Parathyroid adenoma (tissue), 2 donors: Measurements from ENCODE around the gene COL26A1.

Experiments
- H2AFZ ChIP-seq: fragments of 300-600 bp; sonication (generic); one replicate; pipeline ENCODE4 v1.7.0; 2017; ENCODE audit warnings: antibody characterized with exemption, mild to moderate bottlenecking
- H3K27ac ChIP-seq: fragments of 300-600 bp; sonication (generic); one replicate; pipeline ENCODE4 v1.7.0; 2017
- H3K27me3 ChIP-seq: fragments of 300-600 bp; sonication (generic); one replicate; pipeline ENCODE4 v1.7.0; 2017; ENCODE audit warnings: low read length; ENCODE audit not compliant: control insufficient read depth, insufficient read depth
- H3K36me3 ChIP-seq: fragments of 300-600 bp; sonication (generic); one replicate; pipeline ENCODE4 v1.7.0; 2017; ENCODE audit warnings: low read length; ENCODE audit not compliant: control insufficient read depth, insufficient read depth
- H3K4me1 ChIP-seq: fragments of 300-600 bp; sonication (generic); one replicate; pipeline ENCODE4 v1.7.0; 2017; ENCODE audit warnings: control low read depth
- H3K4me2 ChIP-seq: fragments of 300-600 bp; sonication (generic); one replicate; pipeline ENCODE4 v1.7.0; 2017; ENCODE audit warnings: low read length
- H3K4me3 ChIP-seq: fragments of 300-600 bp; sonication (generic); one replicate; pipeline ENCODE4 v1.7.0; 2017; ENCODE audit warnings: low read depth, low read length
- H3K79me2 ChIP-seq: fragments of 300-600 bp; sonication (generic); one replicate; pipeline ENCODE4 v1.7.0; 2017; ENCODE audit warnings: control low read depth
- H3K9ac ChIP-seq: fragments of 300-600 bp; sonication (generic); one replicate; pipeline ENCODE4 v1.7.0; 2017; ENCODE audit warnings: mild to moderate bottlenecking
- H3K9me3 ChIP-seq: fragments of 300-600 bp; sonication (generic); one replicate; pipeline ENCODE4 v1.7.0; 2017; ENCODE audit warnings: low read length; ENCODE audit not compliant: control insufficient read depth
- TF ChIP-seq, protein P1 (sequence below): fragments of 300-600 bp; sonication (generic); IDR thresholded peaks from one replicate; pipeline ENCODE4 v1.7.0; 2017; ENCODE audit warnings: antibody characterized with exemption, mild to moderate bottlenecking
- donor health status: primary hyperparathyroidism.

COL26A1 gene

DNA sequence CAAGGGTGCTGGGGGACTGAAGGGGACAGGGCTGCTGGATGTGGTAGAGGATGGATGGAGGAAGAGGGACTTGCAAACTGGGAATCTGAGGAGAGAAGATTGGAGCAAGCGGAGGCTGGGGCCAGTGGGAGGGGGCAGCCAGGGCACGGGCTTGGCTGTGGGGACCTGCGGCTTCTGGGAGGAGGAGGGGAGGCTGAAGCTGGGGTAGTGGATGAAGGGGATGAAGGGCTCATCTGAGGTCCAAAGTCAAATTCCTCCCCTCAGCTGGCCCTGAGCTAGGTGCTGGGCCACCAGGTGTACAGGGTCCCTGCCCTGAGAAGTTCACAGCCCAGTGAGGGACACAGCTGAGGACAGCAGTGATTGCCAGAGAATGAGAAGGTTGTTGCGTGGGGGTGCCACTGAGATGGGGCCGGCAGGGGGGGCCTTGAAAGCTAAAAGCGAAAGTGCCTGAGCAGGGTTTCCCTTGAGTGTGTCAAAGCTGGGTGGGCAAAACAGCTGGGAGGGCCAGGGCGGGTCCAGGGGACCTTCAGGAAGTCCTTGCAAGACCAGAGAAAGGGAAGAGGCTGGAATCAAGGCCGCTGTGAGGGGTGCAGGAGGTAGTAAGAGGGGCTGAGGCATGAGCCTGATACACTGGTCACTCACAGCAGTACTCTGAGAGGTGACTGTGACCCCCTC, 191.2 kb downstream of the COL26A1 start:
- no peak overlapping the region for H2AFZ ChIP-seq
- H3K27me3 ChIP-seq, result no peaks in the 10 kb centered on the region
- TF ChIP-seq, protein P1, sequence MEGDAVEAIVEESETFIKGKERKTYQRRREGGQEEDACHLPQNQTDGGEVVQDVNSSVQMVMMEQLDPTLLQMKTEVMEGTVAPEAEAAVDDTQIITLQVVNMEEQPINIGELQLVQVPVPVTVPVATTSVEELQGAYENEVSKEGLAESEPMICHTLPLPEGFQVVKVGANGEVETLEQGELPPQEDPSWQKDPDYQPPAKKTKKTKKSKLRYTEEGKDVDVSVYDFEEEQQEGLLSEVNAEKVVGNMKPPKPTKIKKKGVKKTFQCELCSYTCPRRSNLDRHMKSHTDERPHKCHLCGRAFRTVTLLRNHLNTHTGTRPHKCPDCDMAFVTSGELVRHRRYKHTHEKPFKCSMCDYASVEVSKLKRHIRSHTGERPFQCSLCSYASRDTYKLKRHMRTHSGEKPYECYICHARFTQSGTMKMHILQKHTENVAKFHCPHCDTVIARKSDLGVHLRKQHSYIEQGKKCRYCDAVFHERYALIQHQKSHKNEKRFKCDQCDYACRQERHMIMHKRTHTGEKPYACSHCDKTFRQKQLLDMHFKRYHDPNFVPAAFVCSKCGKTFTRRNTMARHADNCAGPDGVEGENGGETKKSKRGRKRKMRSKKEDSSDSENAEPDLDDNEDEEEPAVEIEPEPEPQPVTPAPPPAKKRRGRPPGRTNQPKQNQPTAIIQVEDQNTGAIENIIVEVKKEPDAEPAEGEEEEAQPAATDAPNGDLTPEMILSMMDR, result no peak
- H3K27ac ChIP-seq, result no peak overlapping the region
- H3K4me3 ChIP-seq, result no peak overlapping the region
- H3K79me2 ChIP-seq, result no peaks in the 10 kb centered on the region
- no peak overlapping the region for H3K9ac ChIP-seq
- H3K4me1 ChIP-seq, result no peaks in the 10 kb centered on the region
- no peak overlapping the region for H3K4me2 ChIP-seq
- H3K9me3 ChIP-seq, result no peaks in the 10 kb centered on the region
- no peaks in the 10 kb centered on the region for H3K36me3 ChIP-seq

DNA sequence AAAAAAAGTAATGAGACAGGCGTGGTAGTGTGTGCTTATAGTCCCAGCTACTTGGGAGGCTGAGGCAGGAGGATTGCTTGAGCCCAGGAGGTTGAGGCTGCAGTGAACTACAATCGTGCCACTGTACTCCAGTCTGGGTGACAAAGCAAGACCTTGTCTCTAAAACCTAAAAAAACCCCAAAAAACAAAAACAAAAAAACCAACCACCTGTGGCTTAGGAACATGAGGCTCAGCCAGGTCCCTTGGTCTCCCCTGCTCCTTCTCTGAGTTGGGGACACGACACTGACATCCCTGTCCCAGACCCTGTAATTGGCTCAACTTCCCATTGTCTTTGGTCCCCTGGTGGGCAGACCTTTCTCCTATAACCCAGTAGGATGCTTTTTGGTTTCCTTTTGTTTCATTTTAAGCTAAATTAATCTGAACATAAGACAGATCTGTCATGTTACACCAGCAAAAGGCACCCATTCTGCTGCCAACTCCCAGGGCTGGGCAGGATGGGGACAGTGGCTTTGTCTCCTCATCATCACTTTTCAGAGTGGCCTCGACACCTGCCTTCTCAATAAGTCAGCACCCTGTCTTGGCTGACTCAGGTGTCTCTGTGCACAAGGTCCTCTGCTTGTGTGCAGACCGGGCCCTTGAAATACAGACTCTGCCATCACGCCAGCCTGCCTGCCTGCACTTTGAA, 192.1 kb downstream of the COL26A1 start:
- no peaks in the 10 kb centered on the region for H3K79me2 ChIP-seq

DNA sequence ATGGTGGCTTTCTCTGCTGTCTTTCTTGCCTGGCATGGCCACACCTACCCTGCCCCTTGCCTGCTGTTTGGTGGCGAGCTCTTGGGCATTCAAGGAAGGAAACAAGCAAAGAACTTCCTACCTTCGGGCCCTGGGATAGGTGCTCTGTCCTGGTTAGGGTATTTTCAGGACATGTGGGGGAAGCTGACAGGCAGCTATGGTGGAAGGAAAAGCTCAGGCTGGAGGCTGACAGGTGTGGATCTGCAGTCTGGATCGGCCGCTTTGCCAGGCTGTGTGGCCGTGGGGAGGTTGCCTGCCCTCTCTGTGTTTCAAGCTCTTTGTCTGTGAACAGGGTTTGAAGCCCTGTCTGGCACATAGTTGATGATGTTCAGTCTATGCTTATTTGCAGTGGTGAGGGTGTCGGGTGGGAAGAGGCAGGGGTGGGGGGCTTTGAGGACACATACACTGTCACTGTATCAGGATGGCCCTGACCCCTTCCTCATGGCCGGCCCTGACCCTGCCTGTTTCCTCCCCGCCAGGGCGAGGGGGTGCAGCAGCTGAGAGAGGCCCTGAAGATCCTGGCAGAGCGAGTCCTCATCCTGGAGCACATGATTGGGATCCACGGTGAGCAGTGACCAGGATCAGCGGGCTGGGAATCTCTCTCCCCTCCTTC, 192.7 kb downstream of the COL26A1 start:
- Histone ChIP-seq H3K4me3 (no peak overlapping the region), H3K36me3 (no peaks in the 10 kb centered on the region), H3K79me2 (no peaks in the 10 kb centered on the region), H3K27me3 (no peaks in the 10 kb centered on the region), H2AFZ (no peak overlapping the region), H3K9ac (no peak overlapping the region), H3K4me2 (no peak overlapping the region), H3K9me3 (no peaks in the 10 kb centered on the region), H3K27ac (no peak overlapping the region), H3K4me1 (no peaks in the 10 kb centered on the region)
- TF ChIP-seq, protein P1, result no peak

More for the DNA sequence above, 192.1 kb downstream of the COL26A1 start:
- TF ChIP-seq, protein P1, result no peak
- H3K27ac ChIP-seq, result no peak overlapping the region
- no peak overlapping the region for H3K9ac ChIP-seq
- no peaks in the 10 kb centered on the region for H3K36me3 ChIP-seq
- no peak overlapping the region for H3K4me2 ChIP-seq
- no peak overlapping the region for H3K4me3 ChIP-seq
- H3K9me3 ChIP-seq, result no peaks in the 10 kb centered on the region
- H2AFZ ChIP-seq, result no peak overlapping the region
- H3K4me1 ChIP-seq, result no peaks in the 10 kb centered on the region
- no peaks in the 10 kb centered on the region for H3K27me3 ChIP-seq

DNA sequence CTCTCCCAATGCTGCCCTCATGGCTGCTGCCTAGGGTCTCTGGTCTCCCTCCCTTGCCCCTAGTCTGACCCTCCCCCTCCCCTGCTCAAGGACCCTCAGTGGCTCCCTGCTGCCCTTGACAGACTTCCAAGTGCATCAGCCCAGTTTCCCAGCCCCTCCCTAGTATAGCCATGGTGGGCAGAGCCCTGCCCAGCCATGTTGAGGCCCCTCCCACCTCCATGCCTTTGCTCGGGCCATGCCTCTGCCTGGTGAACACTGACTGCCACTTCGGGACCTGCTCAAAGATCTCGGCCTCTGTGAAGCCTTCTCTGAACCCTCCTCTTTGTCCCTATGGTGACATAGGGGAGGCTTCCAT, 193.2 kb downstream of the COL26A1 start:
- Histone ChIP-seq H3K4me2 (no peak overlapping the region), H3K4me3 (no peak overlapping the region), H3K79me2 (no peaks in the 10 kb centered on the region), H3K9me3 (no peaks in the 10 kb centered on the region), H3K4me1 (no peaks in the 10 kb centered on the region), H3K36me3 (no peaks in the 10 kb centered on the region), H2AFZ (no peak overlapping the region), H3K27me3 (no peaks in the 10 kb centered on the region), H3K27ac (no peak overlapping the region), H3K9ac (no peak overlapping the region)
- TF ChIP-seq, protein P1, result no peak
